Erythroblast (primary cell): ENCODE results near the gene HACE1.
"Not testable (repeated sequence)": the region's sequence is repeated elsewhere in the genome, so short reads cannot be mapped to it uniquely, and the experiment has no call there.

Source experiments
- GATA1 ChIP-seq: IDR thresholded peaks from 2 replicates; pipeline ENCODE4 v1.6.1; 2011; ENCODE audit warnings: low read depth, mild to moderate bottlenecking, control low read depth, low read length, moderate library complexity
- POLR2A ChIP-seq: IDR thresholded peaks from 2 replicates; pipeline ENCODE4 v1.6.1; 2011; ENCODE audit warnings: mild to moderate bottlenecking, low read length

DNA sequence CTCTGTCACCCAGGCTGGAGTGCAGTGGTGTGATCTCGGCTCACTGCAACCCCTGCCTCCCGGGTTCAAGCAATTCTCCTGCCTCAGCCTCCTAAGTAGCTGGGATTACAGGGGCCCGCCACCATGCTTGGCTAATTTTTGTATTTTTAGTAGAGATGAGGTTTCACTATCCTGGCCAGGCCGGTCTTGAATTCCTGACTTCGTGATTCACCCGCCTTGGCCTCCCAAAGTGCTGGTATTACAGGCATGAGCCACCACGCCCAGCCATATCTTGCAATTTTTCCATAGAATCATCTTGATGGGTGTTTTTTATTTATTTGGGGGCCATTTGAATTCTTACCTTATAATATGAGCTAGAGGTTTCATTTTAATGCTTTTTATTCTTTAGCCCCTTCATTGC, 39.2 kb upstream of the HACE1 start:
- not testable (repeated sequence) for TF ChIP-seq POLR2A, GATA1
